Skeletal muscle cell (primary cell): ENCODE results near the gene NDUFC1.
"Not testable (repeated sequence)": the region's sequence is repeated elsewhere in the genome, so short reads cannot be mapped to it uniquely, and the experiment has no call there.

ENCODE experiments used
- DNase-seq: peaks from one replicate; pipeline ENCODE4 v3.0.0-alpha.2; 2010; ENCODE audit warnings: low read depth
- H3K4me3 ChIP-seq: 2 replicates; pipeline ENCODE4 v1.5.1; 2011; ENCODE audit warnings: low read depth, mild to moderate bottlenecking, control low read depth, low read length, moderate library complexity

NDUFC1 gene

DNA sequence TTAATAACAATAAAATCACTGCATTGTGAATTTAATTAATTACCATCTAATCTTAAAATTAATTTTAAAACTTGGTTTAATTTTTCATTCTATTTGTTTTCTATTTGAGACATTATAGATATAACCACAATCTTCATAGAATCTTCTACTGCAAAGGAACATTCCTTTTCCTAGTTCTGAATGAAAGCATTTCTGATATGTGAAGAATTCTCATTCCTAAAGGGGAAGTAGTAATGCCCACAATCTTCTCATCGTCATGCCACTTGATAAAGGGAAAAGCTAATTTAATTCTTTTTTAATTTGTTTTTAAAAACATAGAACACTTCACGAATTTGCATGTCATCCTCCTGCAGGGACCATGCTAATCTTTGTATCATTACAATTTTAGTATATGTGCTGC, 45.9 kb downstream of the NDUFC1 start:
- DNase-seq = no peak
- no peak overlapping the region for H3K4me3 ChIP-seq

DNA sequence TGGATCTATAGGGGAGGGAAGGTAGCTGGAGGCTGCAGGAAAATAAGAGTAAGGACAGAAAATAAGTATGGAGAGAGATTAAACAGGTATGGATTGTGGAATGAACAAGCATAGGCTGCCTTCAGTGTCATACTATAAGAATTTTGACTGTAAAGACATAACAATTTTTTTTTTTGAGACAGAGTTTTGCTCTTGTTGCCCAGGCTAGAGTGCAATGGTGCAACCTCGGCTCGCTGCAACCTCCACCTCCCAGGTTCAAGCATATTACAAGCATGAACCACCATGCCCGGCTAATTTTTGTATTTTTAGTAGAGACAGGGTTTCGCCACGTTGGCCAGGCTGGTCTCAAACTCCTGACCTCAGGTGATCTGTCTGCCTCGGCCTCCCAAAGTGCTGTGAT, 46.7 kb downstream of the NDUFC1 start:
- not testable (repeated sequence) for H3K4me3 ChIP-seq, DNase-seq

DNA sequence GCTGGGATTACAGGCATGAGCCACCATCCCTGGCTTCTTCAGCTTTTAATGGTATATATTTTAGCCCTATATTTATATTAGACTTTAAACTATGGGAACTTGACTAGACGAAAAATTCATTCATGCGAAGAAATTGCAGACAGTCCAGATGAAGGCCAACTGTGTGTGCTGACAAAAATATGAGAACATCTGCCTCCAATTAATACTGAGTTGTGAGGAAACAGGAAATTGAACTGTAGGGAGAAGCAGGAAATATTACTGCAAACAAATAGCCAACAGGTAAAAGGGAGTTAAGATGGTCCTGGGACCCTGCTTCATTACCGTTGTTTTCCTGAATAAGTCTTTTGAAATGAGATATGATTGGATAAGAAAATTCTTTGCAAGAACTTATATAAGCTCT, 48.6 kb downstream of the NDUFC1 start:
- DNase-seq = no peak

DNA sequence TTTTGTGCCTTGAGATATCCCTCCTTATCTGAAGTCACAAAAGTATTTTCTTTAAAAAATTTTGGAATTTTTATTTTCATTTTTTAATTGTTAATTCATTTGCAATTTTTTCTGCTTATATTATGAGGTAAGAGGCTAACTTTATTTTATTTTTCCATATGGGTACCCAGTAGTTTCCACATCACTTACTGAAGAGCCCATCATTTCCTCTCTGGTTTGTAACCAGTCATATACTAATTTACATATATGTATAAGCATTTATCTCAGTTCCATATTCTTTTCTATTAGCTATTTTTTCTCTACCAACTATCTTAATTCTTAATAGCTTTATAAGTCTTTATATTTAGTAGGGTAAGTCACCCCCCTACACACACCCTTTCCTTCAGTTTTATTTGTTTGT, 49.2 kb downstream of the NDUFC1 start:
- DNase-seq = no peak
- H3K4me3 ChIP-seq = no peak overlapping the region

More for the DNA sequence above, 48.6 kb downstream of the NDUFC1 start:
- no peak overlapping the region for H3K4me3 ChIP-seq

DNA sequence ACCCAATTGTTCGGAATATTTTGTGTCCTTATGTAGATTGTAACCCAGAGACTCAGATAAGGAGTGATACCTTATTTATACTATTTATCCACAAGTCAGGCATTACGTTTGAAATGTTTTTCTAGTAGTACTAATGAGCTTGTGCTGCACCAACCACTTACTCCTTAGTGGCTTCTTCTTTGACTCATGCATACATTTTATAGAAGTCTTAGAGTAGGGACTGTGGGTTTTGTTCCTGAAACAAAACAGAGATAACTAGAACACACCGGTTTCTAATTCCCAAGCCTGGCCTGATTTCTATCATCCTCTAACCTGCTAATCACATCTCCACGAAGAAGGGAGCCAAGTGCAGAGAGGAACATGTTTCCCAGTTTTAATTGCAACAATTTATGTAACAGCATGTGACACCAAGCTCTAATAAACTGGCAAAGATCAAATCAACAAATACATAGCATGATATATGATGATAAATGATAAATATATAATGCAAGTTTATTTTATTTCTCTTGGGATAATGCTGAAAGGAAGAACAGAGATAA, 54.5 kb downstream of the NDUFC1 start:
- no peak for DNase-seq
- H3K4me3 ChIP-seq = no peak overlapping the region

DNA sequence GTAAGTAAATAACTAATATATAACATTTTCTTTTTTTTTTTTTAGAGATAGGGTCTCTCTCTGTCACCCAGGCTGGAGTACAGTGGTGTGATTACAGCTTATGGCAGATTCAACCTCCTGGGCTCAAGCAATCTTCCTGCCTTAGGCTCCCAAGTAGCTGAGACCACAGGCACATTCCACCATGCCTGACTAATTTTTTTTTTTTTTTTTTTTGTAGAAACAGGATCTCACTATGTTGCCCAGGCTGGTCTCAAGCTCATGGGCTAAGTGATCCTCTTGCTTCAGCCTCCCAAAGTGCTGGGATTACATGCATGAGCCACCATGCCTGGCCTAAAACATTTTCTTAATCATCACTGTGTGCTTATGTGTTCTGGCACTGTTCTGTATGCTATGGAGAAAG, 55.0 kb downstream of the NDUFC1 start:
- no peak for DNase-seq

DNA sequence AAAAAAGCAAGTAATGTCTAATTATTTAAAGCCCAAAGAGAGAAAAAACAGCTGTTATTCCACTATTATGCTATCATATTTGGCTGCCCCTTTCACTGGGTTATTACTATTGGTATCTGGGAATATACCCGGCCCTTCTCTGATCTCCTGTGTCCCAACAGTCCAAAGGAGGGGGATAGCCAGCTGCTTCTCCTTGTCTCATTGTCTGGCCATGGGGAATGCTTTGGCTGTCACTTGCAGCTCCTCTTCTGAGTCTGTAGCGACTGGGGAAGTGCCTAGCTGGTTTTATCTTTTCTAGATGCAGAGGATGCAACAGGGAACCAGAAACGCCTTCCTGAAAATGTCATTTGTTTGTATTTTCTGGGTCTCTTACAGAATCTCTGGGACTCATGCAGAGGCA, 56.1 kb downstream of the NDUFC1 start:
- H3K4me3 ChIP-seq = no peak overlapping the region
- no peak for DNase-seq

More for the DNA sequence above, 55.0 kb downstream of the NDUFC1 start:
- H3K4me3 ChIP-seq = no peak overlapping the region

DNA sequence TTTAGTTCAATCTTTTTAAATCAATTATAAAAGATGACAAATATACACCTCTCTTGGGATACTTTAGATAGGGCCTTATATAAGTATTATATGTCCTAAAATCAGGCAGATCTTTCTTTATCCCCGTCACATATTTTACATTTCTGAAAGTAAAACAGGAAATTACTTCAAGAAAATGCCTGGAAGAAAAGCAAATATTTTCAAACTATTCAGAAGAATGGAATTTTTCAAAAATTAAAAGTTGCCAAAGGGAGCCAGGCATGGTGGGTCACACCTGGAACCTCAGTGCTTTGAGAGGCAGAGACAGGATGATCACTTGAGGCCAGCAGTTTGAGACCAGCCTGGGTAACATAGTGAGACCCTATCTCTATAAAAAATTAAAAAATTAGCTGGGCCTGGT, 56.7 kb downstream of the NDUFC1 start:
- DNase-seq = no peak

DNA sequence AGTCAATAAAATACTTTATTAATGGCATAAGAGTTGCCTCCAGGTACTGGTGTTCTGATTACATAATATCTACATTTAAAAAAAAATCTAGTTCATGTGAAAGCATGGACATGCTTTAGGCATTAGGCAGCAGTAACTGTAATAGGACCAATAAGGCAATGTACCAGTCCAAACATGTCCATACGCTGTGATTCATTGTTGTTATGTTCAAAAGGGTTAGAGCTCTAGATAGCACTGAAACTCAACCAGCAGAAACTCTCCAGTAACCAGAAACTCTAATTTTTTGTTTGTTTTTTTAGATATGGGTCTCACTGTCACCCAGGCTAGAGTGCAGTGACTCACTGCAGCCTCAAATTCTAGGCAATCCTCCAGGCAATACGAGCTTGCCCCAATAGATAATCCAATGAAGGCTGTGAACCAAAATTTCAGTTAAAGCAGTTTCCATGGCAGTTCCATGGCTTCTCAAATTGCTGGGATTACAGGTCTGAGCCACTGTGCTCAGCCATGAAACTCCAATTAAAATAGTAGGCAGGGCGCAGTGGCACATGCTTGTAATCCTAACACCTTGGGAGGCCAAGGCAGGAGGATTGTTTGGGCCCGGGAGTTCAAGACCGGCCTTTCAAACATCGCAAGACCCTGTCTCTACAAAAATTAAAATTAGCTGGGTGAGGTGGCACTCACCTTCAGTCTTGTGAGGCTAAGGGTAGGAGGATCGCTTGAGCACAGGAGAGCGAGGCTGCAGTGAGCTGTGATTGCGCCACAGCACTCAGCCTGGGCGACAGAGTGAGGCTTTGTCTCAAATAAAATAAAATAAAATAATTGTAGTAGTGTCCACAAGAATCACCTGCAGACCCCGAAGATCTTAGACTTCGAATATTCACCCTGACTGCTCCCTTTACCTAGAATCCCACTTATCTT, 58.6 kb downstream of the NDUFC1 start:
- no peak overlapping the region for H3K4me3 ChIP-seq
- peak; percentile 95 for DNase-seq

More for the DNA sequence above, 56.7 kb downstream of the NDUFC1 start:
- no peak overlapping the region for H3K4me3 ChIP-seq

DNA sequence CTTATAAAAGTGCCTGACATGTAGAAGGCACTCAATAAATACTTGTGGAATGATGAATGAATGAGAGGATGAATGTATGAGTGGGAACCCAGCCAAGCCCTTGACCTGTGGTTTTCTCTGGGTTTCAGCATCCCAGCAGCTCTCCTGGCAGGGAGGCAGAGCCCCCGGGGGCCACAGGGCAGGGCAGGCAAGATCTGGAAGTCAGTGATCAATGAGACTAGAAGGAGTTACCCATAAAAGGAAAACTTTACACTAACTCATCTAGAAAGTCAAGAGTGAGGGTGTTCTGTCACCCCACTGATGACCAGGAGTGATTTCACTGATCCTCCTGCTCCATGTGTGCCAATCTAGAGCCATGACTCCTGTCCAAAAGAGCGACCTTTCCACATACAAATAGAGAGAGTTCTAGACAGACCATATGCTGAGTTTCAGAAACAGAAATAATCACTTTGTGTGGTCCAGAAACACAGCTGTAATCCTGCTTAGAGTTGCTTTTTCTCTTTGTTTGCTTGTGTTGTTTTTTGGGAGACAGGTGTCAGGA, 59.7 kb downstream of the NDUFC1 start:
- peak; percentile 60 for DNase-seq
- no peak overlapping the region for H3K4me3 ChIP-seq

DNA sequence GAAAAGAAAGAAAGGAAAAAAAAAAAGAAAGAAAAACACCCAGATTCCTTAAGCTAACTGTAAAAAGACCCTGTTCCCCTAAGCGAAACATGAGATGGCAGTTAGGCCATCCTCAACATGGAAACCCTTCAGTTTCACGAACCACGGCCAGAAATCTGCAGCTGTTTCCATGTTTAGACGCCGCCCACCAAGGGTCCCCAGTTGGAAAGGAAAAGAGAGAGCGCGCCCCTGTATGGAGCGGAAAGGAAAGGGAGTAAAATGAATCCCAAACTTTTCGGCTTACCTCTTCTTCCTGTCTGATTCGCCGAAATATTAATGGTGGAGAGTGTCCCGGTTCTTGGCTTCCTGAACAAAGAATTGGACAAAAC, 60.5 kb downstream of the NDUFC1 start:
- DNase-seq = no peak
- no peak overlapping the region for H3K4me3 ChIP-seq

DNA sequence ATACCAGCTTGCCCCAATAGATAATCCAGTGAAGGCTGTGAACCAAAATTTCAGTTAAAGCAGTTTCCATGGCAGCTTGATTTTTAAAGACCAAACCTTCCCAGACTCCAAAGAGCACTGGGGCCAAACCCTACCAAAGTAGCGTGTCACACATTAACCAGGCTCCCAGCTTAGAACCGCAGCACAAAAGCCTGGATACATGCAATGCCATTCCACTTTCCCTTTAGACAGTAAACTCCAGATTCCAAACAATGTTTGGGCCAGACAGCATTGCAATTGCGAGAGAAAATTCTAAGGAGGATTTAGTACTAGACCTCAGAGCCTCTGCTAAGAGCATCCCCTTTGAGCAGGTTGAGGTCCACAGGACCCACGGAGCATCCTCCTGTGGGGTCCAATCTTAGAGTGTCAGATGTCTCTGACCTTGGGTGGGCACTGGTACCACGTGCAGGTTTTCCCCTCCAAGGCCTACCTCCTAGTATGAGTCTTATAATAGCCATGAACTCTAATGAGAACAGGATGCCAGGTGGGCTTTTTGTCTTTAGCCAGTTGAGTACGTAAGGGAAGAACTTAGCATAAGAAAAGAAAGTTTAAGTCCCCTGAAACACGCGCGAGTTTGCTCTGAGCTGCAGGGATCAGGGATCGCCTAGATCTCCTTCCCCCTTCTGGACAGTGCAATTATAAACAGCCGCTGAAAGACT, 61.0 kb downstream of the NDUFC1 start:
- DNase-seq = no peak
- H3K4me3 ChIP-seq = no peak overlapping the region
